NCI-H345 (cell line): ENCODE measurements around the gene SRBD1.
"Not testable (repeated sequence)": the region's sequence is repeated elsewhere in the genome, so short reads cannot be mapped to it uniquely, and the experiment has no call there.

Experiments used
- DNase-seq: peaks from one replicate; lab custom pipeline; 2025; lab: John Stamatoyannopoulos, UW

SRBD1 gene

GRCh38 chr2:45468279-45468678 lies 142.8 kb downstream of the SRBD1 start:
- no peak for DNase-seq

GRCh38 chr2:45466053-45466452 lies 145.0 kb downstream of the SRBD1 start:
- DNase-seq = peak; percentile 30

- no peak for DNase-seq
Measured at GRCh38 chr2:45460825-45461224, 150.2 kb downstream of the SRBD1 start.

- no peak for DNase-seq
Measured at GRCh38 chr2:45459860-45460259, 151.2 kb downstream of the SRBD1 start.

GRCh38 chr2:45458909-45459563 lies 152.0 kb downstream of the SRBD1 start:
- DNase-seq = no peak

- DNase-seq = no peak
Measured at GRCh38 chr2:45457211-45457945, 153.7 kb downstream of the SRBD1 start.

- no peak for DNase-seq
Measured at GRCh38 chr2:45452866-45453265, 158.2 kb downstream of the SRBD1 start.

GRCh38 chr2:45450634-45451033 lies 160.4 kb downstream of the SRBD1 start:
- DNase-seq = no peak

GRCh38 chr2:45448217-45448616 lies 162.8 kb downstream of the SRBD1 start:
- no peak for DNase-seq

GRCh38 chr2:45446016-45446415 lies 165.1 kb downstream of the SRBD1 start:
- no peak for DNase-seq

- DNase-seq = no peak
Measured at GRCh38 chr2:45445037-45445436, 166.0 kb downstream of the SRBD1 start.

GRCh38 chr2:45443012-45443411 lies 168.1 kb downstream of the SRBD1 start:
- DNase-seq = no peak

GRCh38 chr2:45442026-45442425 lies 169.0 kb downstream of the SRBD1 start:
- DNase-seq = no peak

GRCh38 chr2:45441571-45441970 lies 169.5 kb downstream of the SRBD1 start:
- no peak for DNase-seq

GRCh38 chr2:45439788-45440773 lies 171.0 kb downstream of the SRBD1 start:
- no peak for DNase-seq

GRCh38 chr2:45438872-45439665 lies 172.0 kb downstream of the SRBD1 start:
- DNase-seq = no peak

- no peak for DNase-seq
Measured at GRCh38 chr2:45436456-45436855, 174.6 kb downstream of the SRBD1 start.

GRCh38 chr2:45435316-45435715 lies 175.8 kb downstream of the SRBD1 start:
- DNase-seq = peak; percentile 22

- DNase-seq = no peak
Measured at GRCh38 chr2:45433363-45433762, 177.7 kb downstream of the SRBD1 start.

- no peak for DNase-seq
Measured at GRCh38 chr2:45432406-45432805, 178.7 kb downstream of the SRBD1 start.

- DNase-seq = not testable (repeated sequence)
Measured at GRCh38 chr2:45426025-45426424, 185.0 kb downstream of the SRBD1 start.

- no peak for DNase-seq
Measured at GRCh38 chr2:45422921-45423320, 188.1 kb downstream of the SRBD1 start.
